H9 (cell line): ENCODE data around the gene EN1. TPM values are rescaled to one million over a fixed set of nuclear protein-coding genes. Genes with fewer than 3 reads are reported as not detected.
A peak's percentile ranks its signal among the peaks of the same experiment; 100 is the strongest.

ENCODE experiments used
- DNase-seq: peaks from one replicate; pipeline ENCODE4 v3.0.0-alpha.2; 2017
- H2AFZ ChIP-seq: one replicate; pipeline ENCODE4 v1.6.1; 2013; ENCODE audit warnings: mild to moderate bottlenecking, low read length, control low read depth, moderate library complexity
- H2AK5ac ChIP-seq: 2 replicates; pipeline ENCODE4 v1.6.1; 2013; ENCODE audit warnings: low read length, control low read depth, mixed read lengths; ENCODE audit not compliant: insufficient read length
- H2BK120ac ChIP-seq: one replicate; pipeline ENCODE4 v1.6.1; 2013; ENCODE audit warnings: low read depth, mild to moderate bottlenecking, low read length, control low read depth, inconsistent platforms; ENCODE audit not compliant: poor library complexity, severe bottlenecking
- H2BK12ac ChIP-seq: 2 replicates; pipeline ENCODE4 v1.6.1; 2013; ENCODE audit warnings: low read length, control low read depth, mixed read lengths, low read depth; ENCODE audit not compliant: insufficient read length
- H2BK15ac ChIP-seq: 2 replicates; pipeline ENCODE4 v1.6.1; 2013; ENCODE audit warnings: low read depth, low read length, control low read depth
- H2BK20ac ChIP-seq: one replicate; pipeline ENCODE4 v1.6.1; 2013; ENCODE audit warnings: low read depth, mild to moderate bottlenecking, low read length, control low read depth, inconsistent platforms; ENCODE audit not compliant: poor library complexity, severe bottlenecking
- H2BK5ac ChIP-seq: 2 replicates; pipeline ENCODE4 v1.6.1; 2013; ENCODE audit warnings: low read length, control low read depth, mixed read lengths; ENCODE audit not compliant: insufficient read length
- H3K14ac ChIP-seq: 2 replicates; pipeline ENCODE4 v1.6.1; 2013; ENCODE audit warnings: low read length, control low read depth; ENCODE audit not compliant: insufficient read depth
- H3K18ac ChIP-seq: 2 replicates; pipeline ENCODE4 v1.6.1; 2013; ENCODE audit warnings: low read depth, mild to moderate bottlenecking, mixed read lengths, low read length, control low read depth; ENCODE audit not compliant: insufficient read length
- H3K23ac ChIP-seq: 2 replicates; pipeline ENCODE4 v1.6.1; 2013; ENCODE audit warnings: low read length, control low read depth, mixed read lengths, low read depth; ENCODE audit not compliant: insufficient read length
- H3K23me2 ChIP-seq: 2 replicates; pipeline ENCODE4 v1.6.1; 2013; ENCODE audit warnings: low read depth, mild to moderate bottlenecking, mixed read lengths, low read length, control low read depth; ENCODE audit not compliant: insufficient read length, poor library complexity, severe bottlenecking
- H3K27ac ChIP-seq: 2 replicates; pipeline ENCODE4 v1.5.1; 2013; ENCODE audit warnings: low read length, control low read depth, mixed read lengths, low read depth; ENCODE audit not compliant: insufficient read length
- H3K27me3 ChIP-seq: 2 replicates; pipeline ENCODE4 v1.6.1; 2013; ENCODE audit warnings: low read length, control low read depth, inconsistent platforms; ENCODE audit not compliant: insufficient read depth
- H3K4ac ChIP-seq: 2 replicates; pipeline ENCODE4 v1.6.1; 2013; ENCODE audit warnings: low read depth, mild to moderate bottlenecking, control low read depth, inconsistent platforms, low read length, moderate library complexity
- H3K4me1 ChIP-seq: 2 replicates; pipeline ENCODE4 v1.6.1; 2013; ENCODE audit warnings: low read length, control low read depth, inconsistent platforms; ENCODE audit not compliant: insufficient read depth
- H3K4me2 ChIP-seq: 2 replicates; pipeline ENCODE4 v1.6.1; 2013; ENCODE audit warnings: low read length, control low read depth, mixed read lengths; ENCODE audit not compliant: insufficient read length, insufficient read depth
- H3K56ac ChIP-seq: 2 replicates; pipeline ENCODE4 v1.6.1; 2013; ENCODE audit warnings: low read depth, mild to moderate bottlenecking, mixed read lengths, low read length, control low read depth; ENCODE audit not compliant: insufficient read length
- H3K79me1 ChIP-seq: 2 replicates; pipeline ENCODE4 v1.6.1; 2013; ENCODE audit warnings: low read depth, mild to moderate bottlenecking, moderate library complexity, low read length, control low read depth, inconsistent platforms; ENCODE audit not compliant: insufficient read depth, poor library complexity, severe bottlenecking
- H3K79me2 ChIP-seq: 2 replicates; pipeline ENCODE4 v1.6.1; 2013; ENCODE audit warnings: low read length, control low read depth, inconsistent platforms; ENCODE audit not compliant: insufficient read depth
- H3K9ac ChIP-seq: 2 replicates; pipeline ENCODE4 v1.6.1; 2013; ENCODE audit warnings: low read length, control low read depth, mixed read lengths; ENCODE audit not compliant: insufficient read length; ENCODE audit errors: extremely low read depth
- H3K9me3 ChIP-seq: one replicate; pipeline ENCODE4 v1.6.1; 2013; ENCODE audit warnings: low read depth, low read length, inconsistent platforms; ENCODE audit not compliant: control insufficient read depth
- H3T11ph ChIP-seq: one replicate; pipeline ENCODE4 v1.6.1; 2013; ENCODE audit warnings: mild to moderate bottlenecking, low read length, control low read depth, inconsistent platforms
- H4K20me1 ChIP-seq: one replicate; pipeline ENCODE4 v1.6.1; 2013; ENCODE audit not compliant: control insufficient read depth, insufficient read length, insufficient read depth
- H4K5ac ChIP-seq: 2 replicates; pipeline ENCODE4 v1.6.1; 2013; ENCODE audit warnings: low read depth, mild to moderate bottlenecking, mixed read lengths, low read length, control low read depth; ENCODE audit not compliant: insufficient read length
- H4K8ac ChIP-seq: replicated peaks from 2 replicates; pipeline ENCODE4 v1.6.1; 2013; ENCODE audit warnings: low read length, control low read depth, mixed read lengths, low read depth; ENCODE audit not compliant: insufficient read length
- H4K91ac ChIP-seq: 2 replicates; pipeline ENCODE4 v1.6.1; 2013; ENCODE audit warnings: low read depth, mild to moderate bottlenecking, moderate library complexity, mixed read lengths, low read length, control low read depth; ENCODE audit not compliant: insufficient read length
- H3K27ac Mint-ChIP-seq, 3 experiments: 2 replicates in 2 of 3; 3 replicates in 1 of 3; pipeline ENCODE4 v1.8.0; 2020 to 2021; ENCODE audit warnings: mixed read lengths in 3 of 3, mild to moderate bottlenecking in 1 of 3, moderate library complexity in 1 of 3
- H3K27me3 Mint-ChIP-seq: 2 replicates; pipeline ENCODE4 v1.8.0; 2021; ENCODE audit warnings: low read depth, mild to moderate bottlenecking, moderate library complexity, mixed read lengths
- H3K36me3 Mint-ChIP-seq, 3 experiments: 2 replicates in 2 of 3; 3 replicates in 1 of 3; pipeline ENCODE4 v1.8.0; 2020 to 2021; ENCODE audit warnings: low read depth in 3 of 3, mixed read lengths in 3 of 3; ENCODE audit not compliant: insufficient read depth in 1 of 3
- H3K4me1 Mint-ChIP-seq, 2 experiments: 2 replicates each; pipeline ENCODE4 v1.8.0; 2020; ENCODE audit warnings: mixed read lengths in 2 of 2
- H3K4me3 Mint-ChIP-seq, 2 experiments: 2 replicates in 1 of 2; 3 replicates in 1 of 2; pipeline ENCODE4 v1.8.0; 2020 to 2021; ENCODE audit warnings: mild to moderate bottlenecking in 2 of 2, mixed read lengths in 2 of 2, moderate library complexity in 1 of 2
- H3K9me3 Mint-ChIP-seq, 2 experiments: 2 replicates in 1 of 2; 3 replicates in 1 of 2; pipeline ENCODE4 v1.8.0; 2020; ENCODE audit warnings: mild to moderate bottlenecking in 2 of 2, mixed read lengths in 2 of 2, moderate library complexity in 1 of 2
- WGBS: extraction: QIAGEN DNeasy Blood & Tissue Kit; methylation state at CpG from one replicate; pipeline ENCODE4 v1.1.7; 2013; ENCODE audit warnings: missing lambda C conversion rate, low lambda C conversion rate, mixed read lengths; ENCODE audit not compliant: insufficient read length; ENCODE audit errors: extremely low coverage; 5-methylcytosine and 5-hydroxymethylcytosine counted together
- total RNA-seq: library from RNA; stranded (reverse); gene quantifications from 2 replicates; pipeline ENCODE4 v1.2.1, GENCODE V29; 2021
- TF ChIP-seq, protein P1 (sequence below): fragments of 200-600 bp; sonication (generic); conservative IDR thresholded peaks from 3 replicates; pipeline ENCODE4 v1.8.0; 2021; ENCODE audit warnings: antibody characterized with exemption, mild to moderate bottlenecking

The EN1 gene
- total RNA-seq, 1 experiment from 2014 or later, result not detected

DNA sequence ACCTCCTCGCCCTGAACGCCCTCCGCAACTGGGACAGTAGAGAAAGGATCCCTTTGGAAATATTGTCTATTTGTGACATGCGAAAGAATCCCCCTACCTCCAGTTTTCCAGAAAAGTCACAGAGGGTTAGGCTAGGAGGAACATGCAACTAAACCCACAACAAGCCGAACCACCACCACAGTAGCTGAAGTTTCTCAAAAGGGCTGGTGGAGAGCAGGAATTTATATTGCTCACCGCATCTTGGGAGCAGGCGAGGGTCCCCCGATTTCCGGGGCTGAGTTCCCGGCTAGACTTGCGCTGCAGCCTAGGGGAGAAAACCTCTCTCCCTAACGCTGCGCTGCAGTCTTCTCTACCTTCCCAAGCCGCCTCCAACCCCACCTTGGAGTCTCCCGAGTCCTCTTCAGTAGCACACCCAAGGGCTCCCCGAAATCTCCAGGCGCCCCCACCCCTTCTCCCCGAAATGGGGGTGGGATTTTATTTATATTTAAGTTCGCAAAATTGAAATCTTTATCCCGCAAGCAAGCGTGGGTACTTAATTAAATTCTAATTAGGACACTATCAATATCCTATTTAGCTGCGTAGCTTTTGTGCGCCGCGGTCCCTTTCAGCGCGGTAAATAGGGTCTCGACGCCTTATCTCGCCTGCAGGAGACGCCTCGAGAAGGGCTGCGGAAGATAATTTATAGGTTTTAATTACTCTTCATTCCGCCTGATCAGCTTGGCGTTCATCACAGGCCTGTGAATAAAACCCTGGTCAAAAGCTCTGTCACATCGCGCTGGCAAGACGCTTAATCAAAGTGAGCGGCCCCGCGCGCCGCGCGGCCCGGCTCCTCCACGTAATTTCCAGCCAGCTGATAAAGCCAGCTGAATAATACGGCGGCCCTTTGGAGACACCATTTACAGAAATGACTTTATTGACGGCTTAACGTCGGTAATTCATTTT, 2.0 kb upstream of the EN1 start:
- DNase-seq, result no peak
- no peak overlapping the region for H3K9ac ChIP-seq
- H2BK20ac ChIP-seq, result no peak overlapping the region
- H2BK15ac ChIP-seq, result no peak overlapping the region
- H3K4me1 ChIP-seq, result 0 out of 2 replicates have a peak, but pooled peaks cover 2% of the 10 kb centered on the region
- peak overlapping the region; percentile 64 for H3K4me2 ChIP-seq
- H4K5ac ChIP-seq, result no peak overlapping the region
- Mint-ChIP-seq H3K27me3 (peaks cover 96% of the 10 kb centered on the region), H3K4me3 (peak overlapping the region in 1 of 2 experiments; percentile 80; a peak in 2 of 5 replicates), H3K4me1 (peaks cover 43 to 73% of the 10 kb centered on the region in 2 experiments), H3K27ac (no peak overlapping the region), H3K9me3 (peaks cover 0 to 12% of the 10 kb centered on the region in 2 experiments; a peak in 4 of 5 replicates), H3K36me3 (no peaks in the 10 kb centered on the region)
- H2BK5ac ChIP-seq, result no peak overlapping the region
- no peak overlapping the region for H4K8ac ChIP-seq
- no peak overlapping the region for H3K4ac ChIP-seq
- no peaks in the 10 kb centered on the region for H3K79me1 ChIP-seq
- H4K20me1 ChIP-seq, result no peaks in the 10 kb centered on the region
- peaks cover 91% of the 10 kb centered on the region for H3K27me3 ChIP-seq
- no peaks in the 10 kb centered on the region for H3K9me3 ChIP-seq
- H4K91ac ChIP-seq, result no peak overlapping the region
- H3K23ac ChIP-seq, result no peak overlapping the region
- WGBS, result no CpG with 5 or more reads among the region's 52 CpGs
- TF ChIP-seq, protein P1, sequence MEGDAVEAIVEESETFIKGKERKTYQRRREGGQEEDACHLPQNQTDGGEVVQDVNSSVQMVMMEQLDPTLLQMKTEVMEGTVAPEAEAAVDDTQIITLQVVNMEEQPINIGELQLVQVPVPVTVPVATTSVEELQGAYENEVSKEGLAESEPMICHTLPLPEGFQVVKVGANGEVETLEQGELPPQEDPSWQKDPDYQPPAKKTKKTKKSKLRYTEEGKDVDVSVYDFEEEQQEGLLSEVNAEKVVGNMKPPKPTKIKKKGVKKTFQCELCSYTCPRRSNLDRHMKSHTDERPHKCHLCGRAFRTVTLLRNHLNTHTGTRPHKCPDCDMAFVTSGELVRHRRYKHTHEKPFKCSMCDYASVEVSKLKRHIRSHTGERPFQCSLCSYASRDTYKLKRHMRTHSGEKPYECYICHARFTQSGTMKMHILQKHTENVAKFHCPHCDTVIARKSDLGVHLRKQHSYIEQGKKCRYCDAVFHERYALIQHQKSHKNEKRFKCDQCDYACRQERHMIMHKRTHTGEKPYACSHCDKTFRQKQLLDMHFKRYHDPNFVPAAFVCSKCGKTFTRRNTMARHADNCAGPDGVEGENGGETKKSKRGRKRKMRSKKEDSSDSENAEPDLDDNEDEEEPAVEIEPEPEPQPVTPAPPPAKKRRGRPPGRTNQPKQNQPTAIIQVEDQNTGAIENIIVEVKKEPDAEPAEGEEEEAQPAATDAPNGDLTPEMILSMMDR, result no peak
- H3K18ac ChIP-seq, result no peak overlapping the region
- no peak overlapping the region for H3K14ac ChIP-seq
- peaks cover 3% of the 10 kb centered on the region for H3K23me2 ChIP-seq
- no peak overlapping the region for H3K27ac ChIP-seq
- no peak overlapping the region for H2AFZ ChIP-seq
- no peak overlapping the region for H2AK5ac ChIP-seq
- no peak overlapping the region for H3T11ph ChIP-seq
- H2BK120ac ChIP-seq, result no peak overlapping the region
- H3K56ac ChIP-seq, result no peak overlapping the region
- H3K79me2 ChIP-seq, result no peaks in the 10 kb centered on the region
- no peak overlapping the region for H2BK12ac ChIP-seq
